HCT116 (cell line): ENCODE results near the gene TEX19. TPM values are rescaled to one million over a fixed set of nuclear protein-coding genes. Genes with fewer than 3 reads are reported as not detected.

Source experiments
- ATAC-seq: fragments of 200-7000 bp; cut with Tn5 transposase; 2 replicates; pipeline ENCODE4 v1.9.1; 2020; ENCODE audit warnings: mild to moderate bottlenecking, moderate library complexity
- BruUV-seq: library from RNA; stranded (reverse); fragments of 400-500 nt; replicated peaks from 2 replicates; lab custom pipeline; 2021; lab: Mats Ljungman, UMichigan
- CTCF ChIA-PET: fragments of 300-600 bp; sonication (Branson Sonifier 250); formaldehyde crosslinking; loops from one replicate; lab custom pipeline; 2021; ENCODE audit warnings: antibody characterized with exemption; lab: Charles Lee
- POLR2A ChIA-PET: fragments of 300-600, 350-600 bp; sonication (Branson Sonifier 250); formaldehyde crosslinking; loops from one replicate; lab custom pipeline; 2021; ENCODE audit warnings: antibody characterized with exemption; lab: Charles Lee
- RAD21 ChIA-PET, 2 experiments: fragments of 300-600 bp; sonication (Branson Sonifier 250); formaldehyde crosslinking; loops; one replicate each; lab custom pipeline; 2023; ENCODE audit warnings: low total read pairs in 2 of 2; ENCODE audit not compliant: uncharacterized antibody in 2 of 2, unreplicated experiment in 2 of 2, low non-redundant PET in 1 of 2; lab: Charles Lee
- DNase-seq: peaks from one replicate; pipeline ENCODE4 v3.0.0-alpha.2; 2010; ENCODE audit warnings: low read depth, low spot score
- H2AFZ ChIP-seq: fragments of 200-600 bp; shearing (Covaris generic), sonication (generic); 2 replicates; pipeline ENCODE4 v1.6.1; 2017; ENCODE audit warnings: low read depth, mixed run types, mixed read lengths, antibody characterized with exemption, low read length; ENCODE audit not compliant: poor library complexity, severe bottlenecking
- H3K27ac ChIP-seq: 2 replicates; pipeline ENCODE4 v1.5.1; 2012; ENCODE audit warnings: low read depth, low read length
- H3K27me3 ChIP-seq: fragments of 200-600 bp; sonication (generic); 2 replicates; pipeline ENCODE4 v1.6.1; 2016; ENCODE audit warnings: mixed run types, low read length, mixed read lengths; ENCODE audit not compliant: insufficient read depth
- H3K36me3 ChIP-seq, 2 experiments: fragments of 200-500 bp in 1 of 2; fragments of 200-600 bp in 1 of 2; sonication (Bioruptor generic) in 1 of 2; sonication (generic) in 1 of 2; 2 replicates each; pipeline versions ENCODE4 v1.5.1 to v1.6.1; 2014 to 2016; ENCODE audit warnings: low read length in 2 of 2, inconsistent platforms in 1 of 2, mixed read lengths in 1 of 2, mixed run types in 1 of 2; ENCODE audit not compliant: insufficient read depth in 2 of 2, control insufficient read depth in 1 of 2
- H3K4me1 ChIP-seq, 2 experiments: fragments of 200-600 bp in 1 of 2; sonication (generic) in 1 of 2; 2 replicates each; pipeline versions ENCODE4 v1.5.1 to v1.6.1; 2012 to 2017; ENCODE audit warnings: low read length in 2 of 2, inconsistent platforms in 1 of 2, mild to moderate bottlenecking in 1 of 2, mixed read lengths in 1 of 2, mixed run types in 1 of 2, moderate library complexity in 1 of 2; ENCODE audit not compliant: insufficient read depth in 2 of 2, control insufficient read depth in 1 of 2
- H3K4me2 ChIP-seq: fragments of 200-600 bp; sonication (generic); 2 replicates; pipeline ENCODE4 v1.6.1; 2017; ENCODE audit warnings: mixed run types, low read length, mixed read lengths
- H3K4me3 ChIP-seq, 2 experiments: fragments of 200-600 bp in 1 of 2; sonication (generic) in 1 of 2; replicated peaks in 1 of 2; 2 replicates each; pipeline ENCODE4 v1.5.1; 2011 to 2016; ENCODE audit warnings: low read length in 2 of 2, control low read depth in 1 of 2, low read depth in 1 of 2, mild to moderate bottlenecking in 1 of 2, mixed read lengths in 1 of 2, mixed run types in 1 of 2
- H3K79me2 ChIP-seq: fragments of 200-600 bp; sonication (generic); 2 replicates; pipeline ENCODE4 v1.6.1; 2017; ENCODE audit warnings: mild to moderate bottlenecking, mixed run types, low read length, moderate library complexity, mixed read lengths; ENCODE audit not compliant: insufficient read depth
- H3K9ac ChIP-seq: fragments of 200-600 bp; sonication (generic); 2 replicates; pipeline ENCODE4 v1.6.1; 2016; ENCODE audit warnings: low read length, mixed read lengths
- H3K9me2 ChIP-seq: fragments of 200-600 bp; sonication (generic), shearing (Covaris generic); 2 replicates; pipeline ENCODE4 v1.6.1; 2017; ENCODE audit warnings: mixed run types, mild to moderate bottlenecking, moderate library complexity; ENCODE audit not compliant: insufficient read depth
- H3K9me3 ChIP-seq, 2 experiments: fragments of 200-500 bp in 1 of 2; fragments of 200-600 bp in 1 of 2; sonication (Bioruptor generic) in 1 of 2; sonication (generic) in 1 of 2; 2 replicates each; pipeline ENCODE4 v1.6.1; 2014 to 2017; ENCODE audit warnings: low read length in 2 of 2, mixed read lengths in 2 of 2, inconsistent platforms in 1 of 2, low read depth in 1 of 2, mild to moderate bottlenecking in 1 of 2, mixed run types in 1 of 2, moderate library complexity in 1 of 2; ENCODE audit not compliant: control insufficient read depth in 1 of 2, insufficient read depth in 1 of 2
- H4K20me1 ChIP-seq: fragments of 200-600 bp; sonication (generic), shearing (Covaris generic); 2 replicates; pipeline ENCODE4 v1.6.1; 2017; ENCODE audit warnings: mixed run types, mild to moderate bottlenecking, moderate library complexity; ENCODE audit not compliant: insufficient read depth
- CEBPB ChIP-seq: IDR thresholded peaks from 2 replicates; pipeline ENCODE4 v1.6.1; 2012; ENCODE audit warnings: low read depth
- EZH2phosphoT487 ChIP-seq: fragments of 200-600 bp; IDR thresholded peaks from 2 replicates; pipeline ENCODE4 v1.6.1; 2018; ENCODE audit warnings: antibody characterized with exemption, borderline replicate concordance
- SP1 ChIP-seq: IDR thresholded peaks from 2 replicates; pipeline ENCODE4 v1.6.1; 2012; ENCODE audit warnings: low read depth
- ZNF274 ChIP-seq: fragments of 200-500 bp; sonication (Bioruptor generic); IDR thresholded peaks from 2 replicates; pipeline ENCODE4 v1.6.1; 2014; ENCODE audit warnings: mild to moderate bottlenecking, low read depth, low read length, inconsistent platforms
- intact Hi-C: fragments of 100-400 bp; cut with micrococcal nuclease; formaldehyde crosslinking; loops from 2 replicates; pipeline ENCODE4 v1.10.0; 2022
- total RNA-seq: library from RNA; stranded (reverse); gene quantifications from one replicate; pipeline ENCODE4 v1.2.1, GENCODE V29; 2021; ENCODE audit not compliant: unreplicated experiment
- TF ChIP-seq, protein P1 (sequence below): IDR thresholded peaks from 2 replicates; pipeline ENCODE4 v1.6.1; 2012
- TF ChIP-seq, protein P2 (sequence below): IDR thresholded peaks from 2 replicates; pipeline ENCODE4 v1.6.1; 2011; ENCODE audit warnings: mild to moderate bottlenecking, low read length, moderate library complexity; ENCODE audit not compliant: insufficient replicate concordance; ENCODE audit errors: extremely low read depth

TEX19 gene
- total RNA-seq, 1 experiment from 2014 or later, result 2.1 TPM

DNA sequence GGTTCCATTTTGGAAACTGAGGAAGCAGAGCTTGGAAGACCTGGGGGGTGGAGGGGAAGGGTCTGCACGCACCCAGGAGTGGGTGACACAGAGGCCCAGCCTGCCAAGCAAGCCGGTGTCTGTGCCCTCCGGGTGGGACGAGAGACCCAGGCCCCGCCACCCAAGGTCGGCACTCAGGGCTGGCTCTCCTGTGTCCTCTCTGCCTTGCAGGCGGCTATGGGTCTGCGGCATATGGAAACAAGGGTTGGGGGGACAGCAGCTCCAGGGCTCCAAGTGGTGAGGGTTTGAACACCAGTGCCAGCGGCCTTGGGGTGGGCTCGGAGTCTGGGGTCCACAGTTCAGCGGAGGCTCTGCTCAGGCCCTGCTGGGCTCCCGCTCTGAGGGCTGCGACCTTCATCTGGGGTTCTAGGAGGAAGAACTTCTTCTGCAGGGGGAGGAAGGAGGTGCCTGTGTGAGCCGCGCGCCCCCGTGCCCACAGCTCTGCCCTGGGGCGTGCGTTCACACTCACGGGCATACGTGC is 37.0 kb upstream of the TEX19 start:
- ATAC-seq (no peak), DNase-seq (no peak)
- intact Hi-C loops, result loop anchor here (1.0 kb wide), 1 partner anchor 78 kb away; no protein-coding TSS in a partner anchor
- H3K4me2 ChIP-seq, result no peak overlapping the region
- BruUV-seq, result no TSS peak
- H3K36me3 ChIP-seq, result no peaks in the 10 kb centered on the region
- H3K4me3 ChIP-seq, result no peak overlapping the region
- H3K27ac ChIP-seq, result no peak overlapping the region
- H3K9ac ChIP-seq, result no peak overlapping the region
- no peaks in the 10 kb centered on the region for H4K20me1 ChIP-seq
- H3K9me2 ChIP-seq, result no peaks in the 10 kb centered on the region
- H2AFZ ChIP-seq, result no peak overlapping the region
- H3K27me3 ChIP-seq, result no peaks in the 10 kb centered on the region
- H3K4me1 ChIP-seq, result peaks cover 0 to 15% of the 10 kb centered on the region in 2 experiments; a peak in 2 of 4 replicates
- H3K79me2 ChIP-seq, result no peaks in the 10 kb centered on the region
- H3K9me3 ChIP-seq, result peaks cover 0 to 21% of the 10 kb centered on the region in 2 experiments; a peak in 1 of 4 replicates
- POLR2A ChIA-PET, result no interaction called here
- RAD21 ChIA-PET, result no interaction called here
- CTCF ChIA-PET, result interaction anchor here (1.0 kb wide), 2 partner anchors 12 to 21 kb away, joined by 3 to 4 read pairs; partner anchors contain the start of gene SECTM1
- no peak for TF ChIP-seq ZNF274
- TF ChIP-seq, protein P1, sequence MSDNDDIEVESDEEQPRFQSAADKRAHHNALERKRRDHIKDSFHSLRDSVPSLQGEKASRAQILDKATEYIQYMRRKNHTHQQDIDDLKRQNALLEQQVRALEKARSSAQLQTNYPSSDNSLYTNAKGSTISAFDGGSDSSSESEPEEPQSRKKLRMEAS, result no peak
- no peak for TF ChIP-seq EZH2phosphoT487
- TF ChIP-seq, protein P2, sequence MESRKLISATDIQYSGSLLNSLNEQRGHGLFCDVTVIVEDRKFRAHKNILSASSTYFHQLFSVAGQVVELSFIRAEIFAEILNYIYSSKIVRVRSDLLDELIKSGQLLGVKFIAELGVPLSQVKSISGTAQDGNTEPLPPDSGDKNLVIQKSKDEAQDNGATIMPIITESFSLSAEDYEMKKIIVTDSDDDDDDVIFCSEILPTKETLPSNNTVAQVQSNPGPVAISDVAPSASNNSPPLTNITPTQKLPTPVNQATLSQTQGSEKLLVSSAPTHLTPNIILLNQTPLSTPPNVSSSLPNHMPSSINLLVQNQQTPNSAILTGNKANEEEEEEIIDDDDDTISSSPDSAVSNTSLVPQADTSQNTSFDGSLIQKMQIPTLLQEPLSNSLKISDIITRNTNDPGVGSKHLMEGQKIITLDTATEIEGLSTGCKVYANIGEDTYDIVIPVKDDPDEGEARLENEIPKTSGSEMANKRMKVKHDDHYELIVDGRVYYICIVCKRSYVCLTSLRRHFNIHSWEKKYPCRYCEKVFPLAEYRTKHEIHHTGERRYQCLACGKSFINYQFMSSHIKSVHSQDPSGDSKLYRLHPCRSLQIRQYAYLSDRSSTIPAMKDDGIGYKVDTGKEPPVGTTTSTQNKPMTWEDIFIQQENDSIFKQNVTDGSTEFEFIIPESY, result no peak
- no peak for TF ChIP-seq SP1
- no peak for TF ChIP-seq CEBPB
